ENCODE results near the gene SLC26A8. TPM values are rescaled to one million over a fixed set of nuclear protein-coding genes. Genes with fewer than 3 reads are reported as not detected.
"Not testable (repeated sequence)": the region's sequence is repeated elsewhere in the genome, so short reads cannot be mapped to it uniquely, and the experiment has no call there.

SLC26A8 gene
- total and polyA plus RNA-seq, 2 of the 13 experiments (the other 11 are each of a cell fraction or from before 2014, with no cell fraction given) = 0.46 TPM; not detected in 1

- TF ChIP-seq, protein P1, sequence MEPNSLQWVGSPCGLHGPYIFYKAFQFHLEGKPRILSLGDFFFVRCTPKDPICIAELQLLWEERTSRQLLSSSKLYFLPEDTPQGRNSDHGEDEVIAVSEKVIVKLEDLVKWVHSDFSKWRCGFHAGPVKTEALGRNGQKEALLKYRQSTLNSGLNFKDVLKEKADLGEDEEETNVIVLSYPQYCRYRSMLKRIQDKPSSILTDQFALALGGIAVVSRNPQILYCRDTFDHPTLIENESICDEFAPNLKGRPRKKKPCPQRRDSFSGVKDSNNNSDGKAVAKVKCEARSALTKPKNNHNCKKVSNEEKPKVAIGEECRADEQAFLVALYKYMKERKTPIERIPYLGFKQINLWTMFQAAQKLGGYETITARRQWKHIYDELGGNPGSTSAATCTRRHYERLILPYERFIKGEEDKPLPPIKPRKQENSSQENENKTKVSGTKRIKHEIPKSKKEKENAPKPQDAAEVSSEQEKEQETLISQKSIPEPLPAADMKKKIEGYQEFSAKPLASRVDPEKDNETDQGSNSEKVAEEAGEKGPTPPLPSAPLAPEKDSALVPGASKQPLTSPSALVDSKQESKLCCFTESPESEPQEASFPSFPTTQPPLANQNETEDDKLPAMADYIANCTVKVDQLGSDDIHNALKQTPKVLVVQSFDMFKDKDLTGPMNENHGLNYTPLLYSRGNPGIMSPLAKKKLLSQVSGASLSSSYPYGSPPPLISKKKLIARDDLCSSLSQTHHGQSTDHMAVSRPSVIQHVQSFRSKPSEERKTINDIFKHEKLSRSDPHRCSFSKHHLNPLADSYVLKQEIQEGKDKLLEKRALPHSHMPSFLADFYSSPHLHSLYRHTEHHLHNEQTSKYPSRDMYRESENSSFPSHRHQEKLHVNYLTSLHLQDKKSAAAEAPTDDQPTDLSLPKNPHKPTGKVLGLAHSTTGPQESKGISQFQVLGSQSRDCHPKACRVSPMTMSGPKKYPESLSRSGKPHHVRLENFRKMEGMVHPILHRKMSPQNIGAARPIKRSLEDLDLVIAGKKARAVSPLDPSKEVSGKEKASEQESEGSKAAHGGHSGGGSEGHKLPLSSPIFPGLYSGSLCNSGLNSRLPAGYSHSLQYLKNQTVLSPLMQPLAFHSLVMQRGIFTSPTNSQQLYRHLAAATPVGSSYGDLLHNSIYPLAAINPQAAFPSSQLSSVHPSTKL (CRISPR knock-in tag; IDR thresholded peaks at IDR 0.05) = no peak
These were observed 31.3 kb downstream of the SLC26A8 start (continued) for GRCh38 chr6:35993150-35993549.

DNA sequence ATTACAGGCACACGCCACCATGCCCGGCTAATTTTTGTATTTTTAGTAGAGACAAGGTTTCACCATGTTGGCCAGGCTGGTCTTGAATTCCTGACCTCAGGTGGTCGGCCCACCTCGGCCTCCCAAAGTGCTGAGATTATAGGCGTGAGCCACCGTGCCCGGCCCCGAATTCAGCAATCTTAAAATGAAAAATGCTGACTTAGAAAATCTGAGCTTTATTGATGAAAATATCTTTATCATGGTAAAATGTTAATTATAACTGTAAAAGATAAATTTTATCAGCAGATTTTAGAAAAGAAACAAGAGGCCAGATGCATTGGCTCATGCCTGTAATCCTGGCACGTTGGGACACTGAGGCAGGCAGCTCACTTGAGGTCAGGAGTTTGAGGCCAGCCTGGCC, 36.4 kb downstream of the SLC26A8 start:
- intact Hi-C loops (cut with micrococcal nuclease; ENCODE audit: unreplicated experiment); in situ Hi-C loops (cut with HindIII; ENCODE audit: extremely low pct_ligation_motif_present, low pct_unique_long_range_greater_than_20kb); H3K4me3 ChIP-seq (replicated peaks in 1 of 3; ENCODE audit: insufficient read depth in 1 of 3, low read depth in 2 of 3, low read length in 3 of 3); H3K9me3 ChIP-seq (ENCODE audit: low read length); BruUV-seq (replicated peaks); FAIRE-seq; H3K4me2 ChIP-seq (ENCODE audit: low read depth, low read length); H2AFZ ChIP-seq (ENCODE audit: low read length); ATAC-seq; DNase-seq (ENCODE audit: low spot score); H3K79me2 ChIP-seq (ENCODE audit: insufficient read depth, low read length); H3K27ac ChIP-seq (ENCODE audit: extremely low read length, insufficient read depth, low read length); H3K4me1 ChIP-seq (ENCODE audit: insufficient read depth, low read length); CTCF ChIA-PET (ENCODE audit: low intra/inter-chr PET ratio, low total read pairs); POLR2A ChIA-PET; H3K36me3 ChIP-seq (replicated peaks in 1 of 2; ENCODE audit: control insufficient read depth in 1 of 2, insufficient read depth in 2 of 2, low read length in 2 of 2); H3K9ac ChIP-seq (ENCODE audit: insufficient read depth, low read depth, low read length); H4K20me1 ChIP-seq (ENCODE audit: insufficient read depth, low read length): not testable (repeated sequence)
- H3K27me3 ChIP-seq (ENCODE audit: control insufficient read depth in 1 of 2, insufficient read depth in 2 of 2, low read length in 2 of 2) = peaks cover 0 to 18% of the 10 kb centered on the region in 2 experiments; a peak in 3 of 5 replicates
- TF ChIP-seq MAFK (conservative IDR thresholded peaks at IDR 0.05 in 1 of 2, IDR thresholded peaks at IDR 0.05 in 1 of 2; ENCODE audit: low read length in 2 of 2) (peak; percentile 44 to 79), MAFF (IDR thresholded peaks at IDR 0.05; ENCODE audit: low read depth, low read length) (peak; percentile 49; the same call in 1 of the 2 replicates)
- WGBS (ENCODE audit: low lambda C conversion rate) = 64% methylated on average over 9 of the region's 9 CpGs
